Aorta (tissue), 5 donors: ENCODE measurements around the gene MEMO1. TPM values are rescaled to one million over a fixed set of nuclear protein-coding genes. Genes with fewer than 3 reads are reported as not detected.
"Not testable (repeated sequence)": the region's sequence is repeated elsewhere in the genome, so short reads cannot be mapped to it uniquely, and the experiment has no call there.

Experiments
- ATAC-seq: fragments of 200-7000 bp; cut with Tn5 transposase; one replicate; pipeline ENCODE4 v1.9.1; 2022; ENCODE audit warnings: moderate library complexity; ENCODE audit not compliant: low FRiP score
- DNase-seq, 2 donors: peaks; one replicate each; pipeline ENCODE4 v3.0.0-alpha.2; 2020
- H3K27ac ChIP-seq, 2 donors: one replicate each; pipeline ENCODE4 v1.5.1; 2013; ENCODE audit warnings: low read length in 2 of 2, mild to moderate bottlenecking in 2 of 2, moderate library complexity in 2 of 2, control low read depth in 1 of 2, inconsistent platforms in 1 of 2, low read depth in 1 of 2
- H3K27me3 ChIP-seq, 2 donors: one replicate each; pipeline ENCODE4 v1.6.1; 2013; ENCODE audit warnings: control low read depth in 1 of 2, low read length in 1 of 2, mild to moderate bottlenecking in 1 of 2, moderate library complexity in 1 of 2; ENCODE audit not compliant: insufficient read depth in 2 of 2, control insufficient read depth in 1 of 2
- H3K36me3 ChIP-seq, 2 donors: one replicate each; pipeline ENCODE4 v1.6.1; 2013; ENCODE audit warnings: control low read depth in 1 of 2, low read length in 1 of 2, mild to moderate bottlenecking in 1 of 2; ENCODE audit not compliant: insufficient read depth in 2 of 2, control insufficient read depth in 1 of 2
- H3K4me1 ChIP-seq, 2 donors: one replicate each; pipeline ENCODE4 v1.6.1; 2013; ENCODE audit warnings: low read length in 2 of 2, control low read depth in 1 of 2, mild to moderate bottlenecking in 1 of 2, moderate library complexity in 1 of 2; ENCODE audit not compliant: insufficient read depth in 2 of 2, control insufficient read depth in 1 of 2
- H3K4me3 ChIP-seq, 2 donors: one replicate each; pipeline ENCODE4 v1.5.1; 2013; ENCODE audit warnings: low read length in 2 of 2, control low read depth in 1 of 2, mild to moderate bottlenecking in 1 of 2
- H3K9me3 ChIP-seq: one replicate; pipeline ENCODE4 v1.6.1; 2013; ENCODE audit warnings: mild to moderate bottlenecking, low read length; ENCODE audit not compliant: control insufficient read depth
- WGBS, 2 donors: extraction: QIAGEN DNeasy Blood & Tissue Kit; methylation state at CpG; one replicate each; pipeline ENCODE4 v1.1.7; 2013; 5-methylcytosine and 5-hydroxymethylcytosine counted together
- intact Hi-C, 2 donors: fragments of 100-400 bp; cut with DNase I; formaldehyde crosslinking; loops; one replicate each; pipeline versions ENCODE4 v1.14.2 to v1.15.0; 2022
- polyA plus RNA-seq, 2 donors: library from polyadenylated mRNA; stranded (reverse); fragments of 200-250 nt; gene quantifications; one replicate each; pipeline ENCODE4 v1.2.3, GENCODE V29; 2013
- total RNA-seq, 2 donors: library from RNA; stranded (reverse); fragmentation: NEBNext Ultra II Directional; extraction: Animal tissue kit (Norgen Biotek cat#: 25700); gene quantifications; one replicate each; pipeline ENCODE4 v1.2.1, GENCODE V29; 2021
- donor health status: healthy with polysubstance abuse.
- donor health status: Bipolar disorder and iron deficiency.
- donor health status: DM: no; HTN: no; CAD: no.
- donor health status: DM: no; HTN: no; CAD: no.
- donor health status: DM: yes; HTN: yes; CAD: no.

The MEMO1 gene
- total and polyA plus RNA-seq, 4 donors: 26.5 to 36.2 (median 31.1) TPM

DNA sequence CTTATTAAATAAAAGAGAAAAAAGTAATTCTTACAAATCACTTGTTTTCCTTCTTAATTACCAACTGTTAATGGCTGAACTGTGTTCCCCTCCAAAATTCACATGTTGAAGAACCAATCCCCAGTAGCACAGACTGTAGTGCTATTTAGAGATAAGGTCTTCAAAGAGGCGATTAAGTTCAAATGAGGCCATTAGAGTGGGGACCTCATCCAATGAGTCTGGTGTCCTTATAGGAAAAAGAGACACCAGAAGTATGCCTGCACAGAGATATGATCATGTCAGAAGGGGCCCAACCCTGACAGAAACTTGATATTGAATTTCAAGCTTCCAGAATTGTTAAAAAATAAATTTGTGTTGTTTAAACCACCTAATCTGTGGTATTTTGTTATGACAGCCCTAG is 89.8 kb downstream of the MEMO1 start:
- Histone ChIP-seq H3K4me1 (no peaks in the 10 kb centered on the region), H3K27ac (no peak overlapping the region), H3K36me3 (no peaks in the 10 kb centered on the region), H3K27me3 (no peaks in the 10 kb centered on the region), H3K4me3 (no peak overlapping the region), H3K9me3 (no peaks in the 10 kb centered on the region)
- intact Hi-C loops: no loop called here
- no peak for ATAC-seq
- WGBS, 2 donors: 93 to 100% methylated on average over 1 of the region's 1 CpG
- no peak for DNase-seq

DNA sequence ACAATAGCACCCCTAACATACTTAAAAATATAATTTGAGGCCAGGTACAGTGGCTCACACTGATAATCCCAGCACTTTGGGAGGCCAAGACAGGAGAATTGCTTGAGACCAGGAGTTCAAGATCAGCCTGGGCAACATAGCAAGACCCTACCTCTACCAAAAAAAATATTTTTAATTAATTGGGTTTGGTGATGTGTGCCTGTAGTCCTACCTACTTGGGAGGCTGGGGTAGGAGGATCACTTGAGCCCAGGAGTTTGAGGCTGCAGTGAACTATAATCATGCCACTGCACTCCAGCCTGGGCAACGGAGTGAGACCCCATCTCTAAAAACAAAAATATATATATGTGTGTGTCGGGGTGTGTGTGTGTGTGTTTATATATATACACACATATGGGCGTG is 91.3 kb downstream of the MEMO1 start:
- H3K36me3 ChIP-seq: no peaks in the 10 kb centered on the region
- 97 to 99% methylated on average over 3 of the region's 3 CpGs for WGBS, 2 donors
- intact Hi-C loops: no loop called here
- no peaks in the 10 kb centered on the region for H3K9me3 ChIP-seq
- ATAC-seq: no peak
- H3K27ac ChIP-seq: no peak overlapping the region
- no peak overlapping the region for H3K4me3 ChIP-seq
- H3K27me3 ChIP-seq: no peaks in the 10 kb centered on the region
- no peaks in the 10 kb centered on the region for H3K4me1 ChIP-seq
- DNase-seq: no peak

DNA sequence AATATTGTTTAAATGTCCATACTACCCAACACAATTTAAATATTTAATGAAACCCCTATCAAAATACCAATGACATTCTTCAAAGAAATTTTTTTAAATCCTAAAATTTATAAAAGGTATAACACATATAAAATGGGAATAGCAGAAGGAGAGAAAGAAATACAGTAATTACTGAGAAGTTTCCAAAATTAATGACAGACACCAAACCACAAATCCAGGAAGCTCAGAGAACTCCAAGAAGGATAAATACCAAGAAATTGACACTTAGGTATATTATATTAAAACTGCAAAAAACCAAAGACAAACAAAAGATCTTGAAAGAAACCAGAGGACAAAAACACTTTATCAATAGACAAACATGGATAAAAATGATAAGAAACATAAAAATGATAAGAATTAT is 101.1 kb downstream of the MEMO1 start:
- Histone ChIP-seq H3K4me3 (no peak overlapping the region), H3K36me3 (no peaks in the 10 kb centered on the region), H3K9me3 (no peaks in the 10 kb centered on the region), H3K27ac (no peak overlapping the region), H3K4me1 (no peaks in the 10 kb centered on the region), H3K27me3 (no peaks in the 10 kb centered on the region)
- no peak for ATAC-seq
- DNase-seq: no peak
- intact Hi-C loops: no loop called here

DNA sequence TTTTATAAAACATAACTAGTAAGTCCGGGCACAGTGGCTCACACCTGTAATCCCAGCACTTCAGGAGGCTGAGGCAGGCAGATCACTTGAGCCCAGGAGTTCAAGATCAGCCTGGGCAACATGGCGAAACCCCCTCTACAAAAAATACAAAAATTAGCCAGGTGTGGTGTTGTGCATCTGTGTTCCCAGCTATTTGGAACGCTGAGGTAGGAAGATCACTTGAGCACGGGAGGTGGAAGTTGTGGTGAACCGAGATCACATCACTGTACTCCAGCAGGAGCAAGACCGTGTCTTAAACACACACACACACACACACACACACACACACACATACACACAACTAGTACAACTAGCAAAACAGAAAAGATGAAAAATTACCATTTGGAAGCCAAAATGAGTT is 103.3 kb downstream of the MEMO1 start:
- H3K36me3 ChIP-seq, H3K27me3 ChIP-seq, ATAC-seq, H3K4me1 ChIP-seq, DNase-seq, intact Hi-C loops, H3K27ac ChIP-seq, H3K9me3 ChIP-seq, H3K4me3 ChIP-seq: not testable (repeated sequence)
- 94 to 95% methylated on average over 6 of the region's 6 CpGs for WGBS, 2 donors

DNA sequence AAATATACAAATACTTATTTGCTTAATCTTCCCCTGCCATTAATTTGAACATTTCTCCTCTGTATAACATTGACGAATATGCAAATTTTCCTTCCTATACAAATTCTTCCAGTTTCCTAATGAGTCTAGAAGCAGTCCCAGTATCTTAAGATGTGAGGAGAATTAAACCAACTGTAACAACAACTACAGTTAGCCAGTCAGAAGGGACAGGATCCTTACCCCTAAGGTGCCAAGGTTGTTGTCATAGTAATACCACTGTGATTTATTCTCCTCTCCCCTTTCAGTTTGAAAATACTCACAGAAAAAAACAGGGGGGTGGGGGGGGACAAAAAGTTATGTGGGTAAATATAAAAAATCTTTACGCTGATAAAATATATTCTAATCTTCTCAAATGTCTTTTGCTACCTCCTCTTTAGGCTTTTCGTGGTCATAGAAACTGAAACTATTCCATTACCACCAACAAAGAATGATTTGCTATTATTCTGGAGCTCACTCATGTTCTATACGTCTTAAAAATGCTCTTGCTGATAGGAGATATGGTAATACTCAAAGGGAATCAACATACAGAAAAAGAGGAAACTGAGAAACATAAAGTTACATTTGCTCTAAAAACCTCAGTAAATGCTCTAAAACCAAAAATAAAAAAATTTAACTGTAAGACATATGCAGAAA is 107.6 kb downstream of the MEMO1 start:
- H3K36me3 ChIP-seq: peaks cover 3% of the 10 kb centered on the region in 2 donors
- no peak overlapping the region for H3K4me3 ChIP-seq
- H3K27ac ChIP-seq: no peak overlapping the region
- no peaks in the 10 kb centered on the region for H3K4me1 ChIP-seq
- no peaks in the 10 kb centered on the region for H3K27me3 ChIP-seq
- ATAC-seq: no peak
- WGBS, 2 donors: 69 to 73% methylated on average over 4 of the region's 4 CpGs
- no peaks in the 10 kb centered on the region for H3K9me3 ChIP-seq
- intact Hi-C loops: no loop called here
- no peak for DNase-seq

DNA sequence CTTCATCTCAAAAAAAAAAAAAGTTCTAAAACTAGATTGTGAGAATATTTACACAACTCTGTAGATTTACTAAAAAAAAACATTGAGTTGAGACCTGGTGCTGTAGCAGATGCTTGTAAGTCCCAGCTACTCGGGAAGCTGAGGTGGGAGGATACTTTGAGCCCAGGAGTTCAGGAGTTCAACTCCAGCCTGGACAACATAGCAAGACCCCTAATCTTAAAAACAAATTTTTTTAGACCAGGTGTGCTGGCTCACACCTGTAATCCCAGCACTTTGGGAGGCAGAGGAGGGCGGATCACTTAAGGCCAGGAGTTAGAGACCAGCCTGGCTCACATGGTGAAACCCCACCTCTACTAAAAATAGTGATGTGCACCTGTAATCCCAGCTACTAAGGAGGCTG is 108.9 kb downstream of the MEMO1 start:
- H3K4me1 ChIP-seq: no peaks in the 10 kb centered on the region

DNA sequence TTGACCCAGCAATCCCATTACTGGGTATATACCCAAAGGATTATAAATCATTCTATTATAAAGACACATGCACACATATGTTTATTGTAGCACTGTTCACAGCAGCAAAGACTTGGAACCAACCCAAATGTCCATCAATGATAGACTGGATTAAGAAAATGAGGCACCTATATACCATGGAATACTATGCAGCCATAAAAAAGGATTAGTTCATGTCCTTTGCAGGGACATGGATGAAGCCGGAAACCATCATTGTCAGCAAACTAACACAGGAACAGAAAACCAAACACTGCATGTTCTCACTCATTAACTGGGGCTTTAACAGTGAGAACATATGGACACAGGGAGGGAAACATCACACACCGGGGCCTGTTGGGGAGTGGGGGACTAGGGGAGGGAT is 110.7 kb downstream of the MEMO1 start:
- intact Hi-C loops, ATAC-seq: not testable (repeated sequence)

More for the DNA sequence above, 108.9 kb downstream of the MEMO1 start:
- WGBS, 2 donors: 86 to 92% methylated on average over 2 of the region's 2 CpGs
- ATAC-seq (no peak), DNase-seq (no peak)
- Histone ChIP-seq H3K27ac (no peak overlapping the region), H3K36me3 (peaks cover 3% of the 10 kb centered on the region in 2 donors), H3K27me3 (no peaks in the 10 kb centered on the region), H3K4me3 (no peak overlapping the region), H3K9me3 (no peaks in the 10 kb centered on the region)
- intact Hi-C loops: no loop called here

DNA sequence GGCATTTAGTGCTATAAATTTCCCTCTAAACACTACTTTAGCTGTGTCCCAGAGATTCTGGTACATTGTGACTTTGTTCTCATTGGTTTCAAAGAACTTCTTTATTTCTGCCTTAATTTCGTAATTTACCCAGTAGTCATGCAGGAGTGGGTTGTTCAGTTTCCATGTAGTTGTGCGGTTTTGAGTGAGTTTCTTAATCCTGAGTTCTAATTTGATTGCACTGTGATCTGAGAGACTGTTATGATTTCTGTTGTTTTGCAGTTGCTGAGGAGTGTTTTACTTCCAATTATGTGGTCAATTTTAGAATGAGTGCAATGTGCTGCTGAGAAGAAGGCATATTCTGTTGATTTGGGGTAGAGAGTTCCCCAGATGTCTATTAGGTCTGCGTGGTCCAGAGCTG is 112.5 kb downstream of the MEMO1 start:
- H3K27ac ChIP-seq, H3K36me3 ChIP-seq, ATAC-seq, H3K9me3 ChIP-seq, DNase-seq, H3K4me1 ChIP-seq, H3K4me3 ChIP-seq, H3K27me3 ChIP-seq, intact Hi-C loops: not testable (repeated sequence)
- 97 to 99% methylated on average over 3 of the region's 3 CpGs for WGBS, 2 donors

More for the DNA sequence above, 110.7 kb downstream of the MEMO1 start:
- not testable (repeated sequence) for H3K4me3 ChIP-seq, H3K9me3 ChIP-seq, DNase-seq, H3K36me3 ChIP-seq, H3K4me1 ChIP-seq, H3K27me3 ChIP-seq, H3K27ac ChIP-seq
- 98% methylated on average over 2 of the region's 2 CpGs for WGBS, 2 donors

DNA sequence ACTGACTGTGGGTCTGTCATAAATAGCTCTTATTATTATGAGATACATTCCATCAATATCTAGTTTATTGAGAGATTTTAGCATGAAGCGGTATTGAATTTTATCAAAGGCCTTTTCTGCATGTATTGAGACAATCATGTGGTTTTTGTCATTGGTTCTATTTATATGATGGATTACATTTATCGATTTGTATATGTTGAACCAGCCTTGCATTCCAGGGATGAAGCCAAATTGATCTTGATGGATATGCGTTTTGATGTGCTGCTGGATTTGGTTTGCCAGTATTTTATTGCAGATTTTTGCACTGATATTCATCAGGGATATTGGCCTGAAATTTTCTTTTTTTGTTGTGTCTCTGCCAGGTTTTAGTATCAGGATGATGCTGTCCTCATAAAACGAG is 113.5 kb downstream of the MEMO1 start:
- ATAC-seq, H3K4me3 ChIP-seq, H3K27ac ChIP-seq, H3K36me3 ChIP-seq, intact Hi-C loops, H3K9me3 ChIP-seq, DNase-seq, H3K4me1 ChIP-seq, H3K27me3 ChIP-seq: not testable (repeated sequence)
- 98% methylated on average over 4 of the region's 4 CpGs for WGBS, 2 donors
